Stimulated activated CD8-positive, alpha-beta memory T cell treated with anti-CD3 and anti-CD28 coated beads, Interleukin-4, amount 100 ng/mL, for 48 hours (primary cell): ENCODE measurements around the gene EYA4.

Experiments
- DNase-seq: peaks from one replicate; pipeline ENCODE4 v3.0.0-alpha.2; 2020

Gene EYA4

DNA sequence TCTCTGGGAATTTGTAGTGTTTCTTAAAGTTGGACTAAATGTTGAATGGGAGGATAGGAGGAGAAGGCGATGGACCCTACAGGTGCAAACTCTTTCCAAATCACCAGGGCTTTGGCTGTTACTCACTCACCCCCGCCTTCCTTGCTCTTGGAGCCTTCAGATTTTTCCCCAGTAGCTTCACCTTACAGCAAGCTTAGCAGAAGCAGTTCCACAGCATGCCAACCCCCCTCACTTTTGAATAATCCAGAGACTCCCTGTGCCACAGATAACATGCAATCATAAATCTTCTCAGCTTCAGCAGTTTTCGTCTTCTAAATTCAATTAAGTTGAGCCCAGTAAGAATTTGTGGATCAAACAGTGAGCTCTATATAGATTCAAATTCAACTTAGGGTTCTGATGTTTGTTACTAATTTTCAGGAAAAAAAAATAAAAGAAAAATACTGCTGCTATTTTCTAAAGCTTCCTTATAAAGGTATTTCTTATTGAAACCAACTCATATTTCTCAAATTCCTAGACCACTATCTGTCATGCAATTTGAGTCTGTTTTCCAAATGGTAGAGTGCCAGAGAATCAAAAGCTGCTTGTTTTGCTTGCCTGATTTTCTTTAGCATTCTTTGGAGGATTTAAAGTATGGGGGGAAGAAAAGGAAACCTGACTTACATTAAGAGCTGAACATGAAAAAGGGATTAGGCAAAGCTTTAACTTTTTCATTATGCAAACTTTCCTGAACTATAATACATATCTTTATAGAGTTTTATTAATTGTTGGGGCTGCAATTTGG, 166.4 kb downstream of the EYA4 start:
- DNase-seq = no peak

DNA sequence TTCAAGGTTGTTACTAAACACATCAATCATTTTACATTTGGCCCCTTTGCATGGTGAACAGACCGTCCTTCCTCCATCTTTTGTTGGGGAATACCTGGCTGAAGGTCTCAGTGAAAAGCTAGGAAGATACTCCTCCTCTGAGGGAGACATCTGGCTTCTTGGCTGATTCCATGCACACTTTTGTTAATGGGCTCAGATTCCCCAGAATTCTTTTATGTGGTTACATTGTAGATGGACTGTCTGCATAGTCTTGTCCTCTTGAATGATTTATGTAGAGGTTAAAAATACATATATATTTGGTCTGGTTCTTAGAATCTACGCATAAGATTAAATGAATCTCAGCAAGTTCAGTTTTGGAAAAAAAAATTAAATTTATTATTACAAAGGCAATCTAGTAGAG, 167.0 kb downstream of the EYA4 start:
- no peak for DNase-seq

DNA sequence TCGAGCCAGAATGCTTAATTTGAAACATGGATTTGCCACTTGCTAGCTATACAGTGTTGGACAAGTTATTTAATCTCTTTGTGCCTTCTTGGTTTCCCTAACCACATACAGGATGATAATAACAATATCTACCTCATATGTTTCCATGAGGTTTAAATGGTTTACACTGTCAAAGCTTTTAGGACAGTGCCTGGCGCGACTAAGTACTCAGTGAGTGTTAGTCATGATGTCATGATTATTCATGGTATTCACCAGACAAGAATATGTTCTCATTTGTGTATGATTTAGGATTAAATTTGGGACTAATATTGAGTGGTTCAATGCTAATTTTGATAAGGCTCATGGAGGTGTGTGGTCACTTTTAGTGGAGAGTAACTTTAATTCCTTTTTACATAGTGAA, 167.4 kb downstream of the EYA4 start:
- DNase-seq = no peak

DNA sequence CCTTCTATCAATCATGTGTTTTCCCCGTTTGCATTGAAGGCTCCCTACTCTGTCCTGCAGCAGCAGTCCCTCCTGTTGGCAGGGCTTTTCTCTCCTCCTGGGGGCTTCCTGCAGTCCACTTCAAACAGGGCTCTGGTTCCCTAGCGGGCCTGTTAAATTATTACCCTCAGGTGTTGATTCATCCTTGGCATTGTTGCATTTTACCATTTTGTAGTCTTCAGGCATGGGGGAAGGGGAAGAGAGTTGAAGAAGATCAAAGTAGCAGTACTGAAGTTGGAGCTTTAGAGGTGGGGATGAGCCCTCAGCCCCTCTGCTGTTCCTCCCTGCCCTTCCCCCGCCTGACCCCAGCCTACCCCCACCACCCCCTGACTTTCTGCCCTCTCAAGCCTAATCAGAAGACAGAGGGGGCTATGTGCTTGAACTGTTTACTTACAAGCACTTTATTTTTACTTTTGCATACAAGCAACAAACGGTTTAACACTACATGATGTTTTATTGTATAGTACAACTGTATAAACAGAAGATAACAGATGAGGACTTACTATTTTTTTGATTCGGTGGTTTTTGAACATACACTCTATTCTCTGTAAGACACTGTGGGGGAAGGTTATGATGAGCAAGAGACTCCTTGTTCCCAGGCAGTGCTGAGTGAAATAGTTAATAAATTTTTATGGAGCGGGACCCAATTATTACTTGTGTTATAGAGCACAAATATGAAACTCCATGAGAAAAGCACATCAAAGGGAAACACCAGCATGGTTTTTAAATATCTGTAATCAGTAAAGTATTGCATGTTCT, 169.7 kb downstream of the EYA4 start:
- no peak for DNase-seq

DNA sequence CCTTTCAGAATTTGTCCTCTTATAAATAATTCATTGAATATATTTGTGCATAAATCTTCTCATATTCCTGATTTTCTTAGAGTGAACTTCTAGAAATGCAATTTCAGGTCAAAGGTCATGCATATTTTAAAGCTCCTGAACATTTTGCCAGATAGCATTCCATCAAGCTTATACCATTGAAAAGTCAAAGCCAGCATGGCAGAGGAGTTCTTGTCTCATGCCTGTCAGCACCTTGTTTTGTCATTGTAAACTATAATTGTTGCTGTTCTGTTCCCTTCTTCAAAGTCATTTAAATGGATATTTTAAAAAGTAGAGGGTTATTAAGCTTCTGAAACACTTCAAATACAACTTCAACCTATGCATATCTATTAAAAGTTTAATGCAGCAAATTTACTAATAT, 170.6 kb downstream of the EYA4 start:
- no peak for DNase-seq

DNA sequence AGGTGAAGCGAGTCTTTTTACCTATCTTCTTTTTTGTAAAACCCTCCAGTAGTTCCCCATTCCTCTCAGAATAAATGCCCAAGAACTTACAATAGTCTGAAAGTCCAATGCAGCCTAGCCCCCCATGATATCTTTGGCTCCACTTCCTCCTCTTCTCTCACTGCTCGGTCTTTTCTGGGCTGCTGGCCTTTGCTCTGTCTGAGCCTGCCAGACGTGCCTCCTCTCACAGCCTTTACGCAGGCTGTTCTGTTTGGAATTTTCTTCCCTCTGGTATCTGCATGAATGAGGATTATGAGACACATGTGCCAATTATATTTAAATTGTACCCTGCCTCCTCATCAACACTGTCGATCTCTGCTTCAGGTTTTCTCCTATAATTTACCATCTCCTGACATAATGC, 174.1 kb downstream of the EYA4 start:
- DNase-seq = no peak

DNA sequence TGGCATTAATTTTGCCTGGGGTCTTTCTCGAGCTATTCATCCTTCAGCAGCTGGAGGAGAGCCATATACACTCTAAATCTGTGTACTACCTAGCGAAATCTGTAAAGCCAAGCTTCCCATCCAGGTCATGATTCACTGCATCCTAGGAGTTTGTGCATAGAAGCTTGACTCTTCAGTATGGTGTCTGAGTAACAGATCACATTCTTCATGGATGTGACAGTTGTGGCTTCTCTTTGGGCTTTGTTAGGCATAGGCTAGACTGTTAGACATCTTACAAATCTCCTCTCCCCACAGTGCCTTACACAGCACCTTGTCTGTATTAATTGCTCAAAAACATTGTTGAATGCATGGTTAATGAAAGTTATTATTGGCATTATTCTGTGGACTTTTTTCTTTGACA, 177.0 kb downstream of the EYA4 start:
- DNase-seq = no peak

DNA sequence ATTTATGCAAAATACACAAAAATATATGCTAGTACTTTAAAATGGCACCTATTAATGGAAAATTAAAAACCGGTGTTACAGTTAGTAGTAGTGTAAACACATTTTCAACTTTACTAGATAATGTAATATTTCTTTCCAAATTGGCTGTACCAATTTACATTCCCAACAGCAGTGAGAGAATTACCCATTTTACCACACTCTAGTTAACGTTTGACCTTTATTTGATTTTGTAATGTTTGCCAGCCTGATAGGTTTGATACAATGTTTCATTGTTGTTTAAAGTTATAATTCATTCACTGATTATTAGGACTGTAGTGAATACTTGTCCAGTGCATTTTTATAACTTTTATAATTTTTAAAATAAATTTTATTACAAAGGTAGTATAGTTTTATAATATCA, 182.1 kb downstream of the EYA4 start:
- DNase-seq = no peak

DNA sequence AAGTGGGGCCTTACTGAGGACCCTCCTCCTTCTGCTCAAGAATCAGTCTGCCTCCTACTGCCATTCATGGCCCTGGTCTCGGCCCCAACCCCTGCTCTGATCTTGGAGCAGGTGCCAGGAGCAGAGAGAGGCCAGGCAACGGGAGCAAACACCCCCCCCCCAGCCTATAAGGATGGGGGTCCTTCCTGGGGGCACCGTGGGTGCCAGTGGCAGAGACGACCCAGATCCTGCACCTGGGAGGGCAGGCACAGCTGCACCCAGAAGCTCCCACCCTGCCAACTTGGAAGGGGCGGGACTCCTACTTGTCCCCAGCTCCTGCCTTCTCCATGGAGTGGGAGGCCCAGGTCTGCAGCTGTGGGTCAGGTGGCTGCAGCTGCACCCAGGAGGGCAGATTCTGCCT, 183.2 kb downstream of the EYA4 start:
- DNase-seq = no peak

DNA sequence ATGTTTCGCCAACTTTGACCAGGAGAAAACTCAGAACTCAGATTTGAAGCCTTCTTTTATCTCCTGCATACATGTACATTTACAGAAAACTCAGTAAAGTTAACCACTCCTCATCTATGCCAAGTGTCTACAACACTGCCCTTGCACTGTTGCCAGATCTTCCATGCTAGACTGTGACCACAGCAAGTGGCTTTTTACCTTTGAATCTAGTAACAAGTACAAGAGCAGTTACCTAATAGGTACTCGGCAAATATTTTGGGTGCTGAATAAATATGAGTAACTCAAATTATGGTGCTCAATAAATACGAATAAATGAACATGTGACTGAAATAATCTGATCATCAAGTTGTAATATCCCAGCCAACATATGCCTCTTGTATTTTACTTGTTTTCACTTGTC, 184.9 kb downstream of the EYA4 start:
- DNase-seq = no peak

DNA sequence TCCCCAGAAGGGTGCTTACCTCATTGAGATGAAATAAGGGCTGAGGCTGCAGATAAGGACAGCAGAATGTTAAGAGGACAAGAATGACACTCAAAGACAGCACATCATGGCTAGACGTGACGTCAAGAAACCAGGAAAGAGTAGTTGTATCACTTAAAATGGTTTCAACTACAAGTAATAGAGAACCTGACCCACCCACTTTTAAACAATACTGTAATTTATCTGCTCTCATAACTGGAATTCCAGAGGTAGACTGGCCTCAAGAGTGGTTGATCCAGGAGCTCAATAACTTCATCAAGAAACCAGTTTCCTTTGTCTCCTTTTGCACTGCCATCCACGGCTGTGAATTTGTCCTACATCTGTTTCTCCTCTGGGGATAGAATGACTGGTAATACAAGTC, 187.1 kb downstream of the EYA4 start:
- no peak for DNase-seq

DNA sequence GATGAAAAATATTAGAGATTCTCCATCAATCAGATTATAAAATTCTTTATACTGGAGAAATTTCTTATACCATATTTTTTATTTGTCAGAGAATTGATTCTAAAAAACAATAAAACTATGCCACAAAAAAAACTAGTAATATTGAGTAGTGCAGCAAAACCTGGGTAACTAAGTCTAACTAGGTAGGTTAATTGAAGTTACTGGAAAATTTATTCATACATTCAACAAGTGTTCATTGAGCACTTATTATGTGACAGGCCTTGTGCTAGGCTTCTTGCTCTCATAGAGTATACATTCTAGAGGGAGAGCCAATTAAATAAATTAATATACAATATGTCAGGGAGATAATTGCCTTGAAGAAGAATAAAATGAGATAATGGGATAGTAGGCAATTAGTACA, 189.4 kb downstream of the EYA4 start:
- DNase-seq = no peak

DNA sequence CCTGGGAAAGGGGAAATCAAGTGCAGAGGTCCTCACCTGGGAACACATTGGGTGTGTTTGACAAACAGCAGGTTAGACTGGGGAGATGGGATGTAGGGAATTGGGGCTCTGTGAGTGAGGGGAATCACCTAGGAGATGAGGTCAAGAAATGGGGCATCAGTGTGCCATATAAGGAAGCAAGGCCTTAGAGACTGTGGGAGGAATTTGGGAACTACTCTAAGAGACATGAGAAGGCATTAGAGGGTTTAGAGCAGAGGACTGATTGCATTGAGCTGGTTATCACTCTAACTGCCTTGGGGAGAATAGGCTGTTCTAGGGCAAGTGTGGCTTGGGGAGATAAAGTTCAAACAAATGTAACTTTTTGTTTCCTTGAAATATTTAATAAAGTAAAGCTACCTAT, 189.9 kb downstream of the EYA4 start:
- no peak for DNase-seq

DNA sequence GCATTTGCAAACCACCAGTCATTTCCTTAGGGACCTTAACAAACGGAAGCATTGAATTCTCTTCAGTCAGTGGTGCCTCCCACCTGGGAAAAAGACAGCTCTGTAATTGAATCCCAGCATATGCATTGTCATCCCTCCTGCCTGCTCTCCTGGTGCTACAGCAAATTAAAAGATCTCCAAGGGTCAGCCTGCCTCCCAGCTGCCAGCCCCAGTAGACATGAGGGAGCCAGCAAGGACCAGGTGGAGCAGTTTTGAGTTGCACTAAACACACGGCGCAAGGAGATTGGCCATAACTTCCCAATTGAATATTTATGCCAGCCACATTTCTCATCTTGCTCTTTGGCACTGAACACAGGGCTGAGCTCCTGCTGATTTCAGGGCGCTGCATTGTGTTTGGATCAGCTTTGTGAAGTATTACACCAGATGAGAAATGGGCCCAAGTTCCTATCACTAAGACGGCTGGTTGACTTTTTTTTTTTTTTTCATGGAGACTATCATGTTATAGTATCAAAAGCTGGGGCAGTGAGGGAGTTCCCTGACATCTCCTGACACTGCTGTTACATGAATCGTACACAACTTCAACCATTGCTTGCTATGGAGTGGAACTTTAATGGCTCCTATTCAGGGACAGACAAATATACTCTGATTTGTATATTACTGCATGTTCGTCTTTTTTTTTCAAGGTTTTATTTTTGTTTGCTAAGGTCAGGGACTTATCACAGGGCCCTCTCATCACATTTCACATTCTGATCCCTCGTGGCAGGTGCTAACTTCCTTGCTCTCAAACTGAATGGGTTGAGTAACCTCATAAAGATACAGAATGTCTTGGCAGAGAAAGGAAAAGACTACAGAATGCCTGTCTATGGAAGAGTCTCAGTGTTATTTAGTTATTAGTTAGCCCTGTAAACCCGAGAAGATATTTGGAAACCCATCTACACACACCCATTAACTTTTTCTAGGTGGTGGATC, 191.1 kb downstream of the EYA4 start:
- DNase-seq = no peak

DNA sequence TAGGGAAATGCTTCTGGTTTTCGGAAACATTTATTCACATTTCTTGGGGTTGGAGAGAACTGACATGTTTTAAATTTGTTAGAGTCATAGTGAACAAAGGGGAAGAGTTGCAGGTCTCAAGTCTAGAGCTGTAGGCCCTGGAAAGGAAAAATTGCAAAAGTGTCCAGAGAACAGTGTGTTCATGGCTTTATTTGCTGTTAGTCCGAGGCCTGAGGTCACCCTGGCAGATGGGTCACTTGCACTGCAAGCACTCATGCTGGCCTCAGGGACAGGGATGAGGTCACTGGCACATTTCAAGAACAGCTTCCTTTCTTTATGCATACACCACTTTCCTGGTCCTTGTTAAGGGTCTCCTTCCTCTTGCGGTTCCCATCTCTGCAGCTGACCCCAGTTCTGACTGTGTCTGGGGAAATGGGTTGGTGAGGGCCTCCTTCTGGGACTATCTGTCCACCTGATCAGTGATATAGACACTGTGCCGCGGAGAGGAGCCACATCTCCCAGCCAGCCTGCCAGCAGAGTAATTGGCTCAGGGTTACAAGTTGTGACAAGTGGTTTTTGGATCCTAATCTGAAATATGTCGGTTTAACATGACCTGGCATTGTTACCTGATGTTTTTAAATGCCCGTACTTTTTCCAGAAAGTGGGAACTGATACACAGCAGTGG, 194.0 kb downstream of the EYA4 start:
- no peak for DNase-seq

DNA sequence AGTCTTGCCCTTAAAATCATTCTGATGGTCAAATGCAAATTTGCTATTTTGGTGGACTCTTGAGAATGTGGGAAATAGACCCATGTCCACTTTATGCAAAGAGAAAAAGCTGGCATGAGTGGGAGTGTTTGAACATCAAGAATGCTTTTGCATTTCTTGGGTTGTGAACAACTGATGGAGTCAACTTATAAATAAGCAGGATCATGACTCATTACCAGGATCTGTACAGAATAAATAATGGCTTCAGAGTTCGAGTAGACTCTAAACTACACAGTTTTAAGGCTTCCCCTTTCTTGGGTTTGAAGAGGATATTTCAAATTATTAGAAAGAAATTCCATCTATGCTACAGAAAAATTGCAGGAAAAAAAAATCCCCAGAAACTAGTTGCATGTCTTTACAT, 195.5 kb downstream of the EYA4 start:
- no peak for DNase-seq

DNA sequence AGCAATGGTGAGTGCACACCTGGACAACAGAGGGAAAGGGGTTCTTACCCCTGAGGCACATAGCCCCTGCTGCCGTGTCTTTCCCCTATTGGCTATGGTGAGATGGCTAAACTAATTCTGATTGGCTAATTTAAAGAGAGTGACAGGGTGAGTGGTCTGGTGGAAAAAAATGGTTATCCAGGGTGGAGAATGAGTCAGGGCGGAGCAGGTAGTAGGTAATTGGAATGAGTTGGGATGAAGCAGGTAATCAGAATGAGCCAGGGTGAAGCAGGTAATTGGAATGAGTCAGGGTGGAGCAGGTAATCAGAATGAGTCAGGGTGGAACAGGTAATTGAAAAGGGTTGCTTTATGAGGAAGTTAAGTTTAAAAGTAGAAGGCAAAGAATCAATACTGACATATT, 200.3 kb downstream of the EYA4 start:
- DNase-seq = no peak

DNA sequence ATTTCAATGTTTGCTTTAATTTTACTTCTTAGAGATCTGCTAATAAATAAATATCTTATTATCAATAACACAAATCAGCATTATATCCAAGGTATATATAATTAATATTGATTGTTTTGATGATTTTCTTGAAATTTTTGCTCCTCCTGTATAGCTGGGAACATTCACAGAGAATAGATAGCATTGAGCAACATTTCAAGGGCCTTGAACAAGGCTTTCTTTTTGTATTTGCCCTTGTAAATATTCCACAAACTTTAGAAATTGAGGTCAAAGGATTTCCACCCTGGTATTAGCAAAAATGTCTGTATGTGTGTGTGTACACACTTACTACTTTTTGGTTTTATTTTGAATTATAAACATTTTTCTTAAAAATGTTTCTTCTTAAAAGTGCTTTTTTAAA, 205.6 kb downstream of the EYA4 start:
- DNase-seq = no peak

DNA sequence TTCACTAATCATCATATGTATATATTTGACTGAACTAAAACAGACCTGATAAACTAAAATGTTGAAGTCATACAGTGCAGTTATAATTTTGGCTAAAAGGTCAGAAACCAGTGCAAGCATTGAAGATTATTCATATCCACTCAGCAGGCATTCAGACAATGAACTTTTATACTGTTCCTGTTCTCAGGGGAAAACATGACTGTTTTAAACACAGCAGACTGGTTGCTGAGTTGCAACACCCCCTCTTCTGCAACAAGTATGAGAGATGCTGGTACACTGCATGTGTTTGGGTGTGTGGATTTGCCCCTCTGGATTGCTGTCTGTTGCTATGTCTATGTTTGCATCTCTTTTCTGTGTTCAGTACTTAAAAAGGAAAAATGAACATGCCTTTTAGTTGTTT, 206.8 kb downstream of the EYA4 start:
- DNase-seq = no peak

DNA sequence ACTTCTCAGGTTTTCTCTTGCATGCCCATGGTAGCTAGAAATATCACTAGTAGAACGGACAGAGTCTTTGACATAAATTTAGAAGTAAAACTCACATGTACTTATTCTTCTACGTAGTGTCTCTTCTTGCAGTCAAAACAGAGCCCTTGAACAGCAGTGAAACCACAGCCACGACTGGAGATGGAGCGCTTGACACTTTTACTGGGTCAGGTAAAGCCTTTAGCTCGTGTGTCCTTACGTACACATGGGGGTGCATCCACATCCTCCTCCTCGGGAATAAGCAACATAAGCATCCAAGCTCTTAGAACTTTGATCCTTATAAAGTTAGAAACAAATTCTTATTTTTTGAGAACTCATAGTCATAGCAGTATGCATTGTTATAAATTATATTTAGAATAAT, 215.3 kb downstream of the EYA4 start:
- DNase-seq = no peak

DNA sequence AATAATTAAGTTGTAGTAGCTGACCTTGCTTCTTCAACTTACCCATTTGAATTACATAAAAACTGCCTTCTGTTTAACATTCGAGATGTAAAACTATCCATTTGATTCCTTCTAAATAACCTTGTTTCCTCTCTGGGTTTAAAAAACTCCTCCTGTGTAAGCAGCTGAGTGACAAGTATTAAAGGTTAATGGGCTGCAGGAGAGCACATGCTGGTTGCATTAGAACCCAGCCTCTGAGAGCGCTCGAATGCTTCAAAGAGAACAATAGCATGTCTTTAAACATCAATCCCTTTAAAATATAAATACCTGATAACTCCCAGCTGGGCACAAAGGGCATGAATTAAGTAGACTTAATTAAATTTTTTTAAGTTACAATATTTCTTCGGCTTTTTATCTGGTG, 215.8 kb downstream of the EYA4 start:
- no peak for DNase-seq

DNA sequence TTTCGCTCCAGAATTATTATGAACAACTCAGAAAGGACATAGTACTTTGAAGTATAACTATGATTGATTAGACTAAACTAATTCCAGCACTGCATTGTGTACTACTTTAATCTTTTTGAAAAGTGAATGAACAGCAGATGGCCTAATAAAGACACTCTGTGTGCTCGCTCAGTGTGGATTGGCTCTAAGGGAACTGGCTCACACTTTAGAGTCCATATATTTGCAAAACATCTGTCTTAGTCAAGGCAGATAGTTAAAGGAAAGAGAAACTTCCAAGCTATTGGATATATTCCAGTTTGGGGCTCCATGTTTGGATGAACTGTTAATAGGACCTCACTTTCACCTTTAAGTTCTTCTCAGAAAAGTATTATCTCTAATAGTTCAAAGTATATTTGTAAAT, 218.9 kb downstream of the EYA4 start:
- DNase-seq = no peak

DNA sequence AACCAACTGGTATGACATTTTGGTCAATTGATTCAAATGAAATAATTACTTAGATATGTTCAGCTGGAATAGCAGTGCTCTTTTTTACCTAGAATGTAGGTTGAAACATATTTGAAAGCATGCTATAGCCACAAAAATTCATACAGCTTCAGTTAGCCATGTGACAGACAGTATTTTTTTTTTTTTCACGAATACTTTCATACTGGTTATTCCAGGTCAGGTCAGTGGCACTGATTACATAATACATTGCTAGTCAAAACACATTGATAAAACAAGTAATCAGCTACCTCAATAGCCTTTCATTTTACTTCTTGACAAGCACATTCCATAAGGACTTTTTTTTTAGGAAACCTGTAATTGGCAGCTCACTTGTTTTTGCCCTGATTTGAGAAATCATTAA, 222.6 kb downstream of the EYA4 start:
- DNase-seq = no peak
